Measurements from ENCODE around the gene FYN.
"Not testable (repeated sequence)": the region's sequence is repeated elsewhere in the genome, so short reads cannot be mapped to it uniquely, and the experiment has no call there.

Gene FYN

DNA sequence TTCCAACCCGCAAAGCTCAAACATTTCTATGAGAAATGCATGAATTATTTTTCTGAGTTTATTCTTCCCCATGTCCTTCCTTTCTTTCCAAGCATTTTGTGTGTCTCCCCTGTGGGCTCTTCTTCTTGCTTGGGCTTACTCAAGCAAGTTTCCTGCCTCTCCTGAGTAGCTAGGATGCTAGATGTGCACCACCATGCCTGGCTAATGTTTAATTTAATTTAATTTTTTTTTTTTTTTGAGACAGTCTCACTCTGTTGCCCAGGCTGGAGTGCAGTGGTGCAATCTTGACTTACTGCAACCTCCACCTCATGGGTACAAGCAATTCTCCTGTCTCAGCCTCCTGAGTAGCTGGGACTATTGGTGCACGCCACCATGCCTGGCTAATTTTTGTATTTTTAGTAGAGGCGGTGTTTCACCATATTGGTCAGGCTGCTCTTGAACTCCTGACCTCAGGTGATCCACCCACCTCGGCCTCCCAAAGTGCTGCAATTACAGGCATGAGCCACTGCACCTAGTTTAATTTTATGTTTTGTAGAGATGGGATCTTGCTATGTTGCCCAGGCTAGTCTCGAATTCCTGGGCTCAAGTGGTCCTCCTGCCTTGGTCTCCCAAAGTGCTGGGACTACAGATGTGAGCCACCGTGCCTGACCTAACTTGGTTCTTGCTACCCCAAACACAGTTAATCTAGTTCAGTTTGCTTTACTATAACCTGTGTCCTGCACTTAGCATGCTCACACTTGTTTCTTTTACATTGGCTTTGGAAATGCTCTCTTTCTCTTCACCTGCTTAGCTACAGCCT, 192.2 kb downstream of the FYN start:
- not testable (repeated sequence) for DNase-seq (ENCODE audit: low read depth)

DNA sequence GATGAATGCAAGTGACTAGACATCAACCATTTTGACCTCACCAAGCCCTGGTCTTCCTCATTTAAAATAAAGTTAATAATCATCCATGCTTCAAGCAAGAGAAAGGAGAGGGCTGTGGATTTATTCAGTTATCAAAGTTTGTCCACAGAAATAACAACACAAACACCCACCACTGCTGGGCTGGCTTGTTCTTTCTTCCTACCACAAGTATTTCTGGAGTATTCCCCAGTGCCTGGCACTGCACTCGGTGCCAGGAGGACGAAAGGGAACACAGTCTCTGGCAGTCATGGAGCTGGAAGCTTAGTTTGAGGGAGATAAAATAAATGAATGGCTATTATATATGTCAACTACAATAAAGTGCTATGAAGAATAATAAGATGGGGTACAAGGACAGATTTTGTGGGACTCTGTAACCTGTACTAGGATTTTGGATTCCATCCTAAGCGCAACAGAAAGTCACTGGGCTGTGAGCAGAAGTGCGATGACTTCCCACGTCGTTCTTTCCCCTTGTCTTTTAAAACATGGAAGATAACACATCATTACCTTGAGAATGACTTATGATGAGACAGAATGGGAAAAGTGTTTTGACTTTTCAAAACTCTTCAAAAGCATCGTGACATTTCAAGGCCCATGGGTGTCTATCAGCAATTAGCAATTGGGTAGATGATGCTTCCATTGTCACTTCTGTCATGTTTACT, 193.1 kb downstream of the FYN start:
- DNase-seq (ENCODE audit: low read depth): peak; percentile 74

DNA sequence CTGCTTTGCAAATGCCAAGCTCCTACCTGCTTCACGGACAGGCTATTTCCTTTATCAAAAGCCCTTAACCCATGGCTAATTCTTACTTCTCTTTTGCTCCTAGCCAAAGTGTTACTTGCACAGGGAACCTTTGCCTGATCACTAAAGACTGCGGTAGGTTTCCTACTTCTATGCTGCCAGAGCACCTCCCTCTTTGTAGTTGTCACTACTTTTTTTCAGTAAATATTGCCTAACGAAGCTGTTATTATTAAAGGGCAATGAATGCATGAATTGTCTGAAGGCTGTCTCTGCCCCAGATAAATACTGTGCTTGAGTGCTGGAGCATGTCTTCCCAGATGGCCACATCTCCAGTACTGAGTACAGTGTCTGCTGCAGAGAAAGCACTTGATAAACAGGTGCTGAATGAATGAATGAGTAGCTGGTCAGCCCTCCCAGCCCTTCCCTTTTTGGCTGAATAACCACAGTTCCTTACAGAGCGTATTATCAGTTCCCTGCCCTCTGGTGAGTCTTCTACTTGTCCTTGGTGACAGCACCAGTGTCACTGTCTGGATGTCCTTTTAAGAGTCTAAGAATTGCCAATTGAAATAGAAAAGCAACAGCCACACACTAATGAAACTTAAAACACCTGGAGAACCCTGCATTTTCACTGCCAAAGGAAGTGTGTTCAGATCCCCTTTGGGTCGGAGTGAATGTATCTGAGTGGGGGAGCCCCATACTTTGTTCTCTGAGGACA, 194.0 kb downstream of the FYN start:
- no peak for DNase-seq (ENCODE audit: low read depth)

DNA sequence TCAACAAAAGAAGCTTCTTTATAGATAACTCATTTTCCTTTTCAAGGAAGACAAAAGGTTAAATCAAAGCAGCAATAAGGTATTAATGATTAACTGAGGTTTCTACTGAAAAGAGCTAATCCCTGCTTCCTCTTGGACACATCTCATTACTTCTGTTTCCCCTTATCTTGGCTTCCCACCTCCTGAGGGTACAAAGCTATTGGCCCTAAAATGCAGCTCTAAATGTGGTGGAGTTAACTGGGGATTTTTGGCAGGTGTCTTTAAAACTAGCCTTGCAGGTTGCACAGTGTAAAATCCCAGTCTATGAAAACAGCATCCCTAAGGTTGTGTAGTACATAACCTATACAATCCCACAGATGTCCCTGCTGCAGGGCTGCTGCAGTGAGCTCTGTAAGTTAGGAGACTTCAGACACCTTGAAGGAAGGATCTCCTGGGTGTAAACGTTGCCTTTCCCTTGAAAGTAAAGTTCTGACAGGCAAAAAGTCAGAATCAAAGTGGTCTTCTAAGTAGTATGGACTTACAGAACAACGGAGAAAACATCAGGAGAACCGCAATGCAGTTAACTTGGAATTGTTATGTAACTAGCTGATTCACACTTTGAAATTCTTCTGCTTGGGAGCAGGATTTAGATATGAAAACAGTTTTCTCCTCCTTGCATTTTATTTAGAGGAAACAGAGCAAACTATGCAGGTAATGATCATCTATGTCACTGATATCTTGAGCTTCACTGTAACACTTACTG, 195.8 kb downstream of the FYN start:
- peak; percentile 35 for DNase-seq (ENCODE audit: low read depth)

DNA sequence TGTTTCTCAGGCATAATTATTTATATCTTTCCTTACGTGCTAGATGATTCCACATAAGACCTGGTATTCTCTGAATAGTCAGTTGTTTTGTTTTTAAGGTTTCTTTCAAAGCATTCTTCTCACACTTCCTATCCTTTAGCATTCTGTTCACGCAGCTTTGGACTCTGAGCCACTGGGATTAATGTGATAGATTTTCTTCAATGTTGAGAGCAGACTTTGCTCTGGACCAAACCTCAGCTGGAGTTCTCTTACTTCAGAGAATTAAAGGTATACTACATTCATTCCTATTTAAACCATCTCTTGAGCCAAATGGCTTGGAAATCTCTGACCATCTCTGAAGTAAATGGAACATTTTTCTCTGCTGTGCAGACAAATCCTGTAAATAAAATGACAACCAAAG, 196.9 kb downstream of the FYN start:
- DNase-seq (ENCODE audit: low read depth): no peak

DNA sequence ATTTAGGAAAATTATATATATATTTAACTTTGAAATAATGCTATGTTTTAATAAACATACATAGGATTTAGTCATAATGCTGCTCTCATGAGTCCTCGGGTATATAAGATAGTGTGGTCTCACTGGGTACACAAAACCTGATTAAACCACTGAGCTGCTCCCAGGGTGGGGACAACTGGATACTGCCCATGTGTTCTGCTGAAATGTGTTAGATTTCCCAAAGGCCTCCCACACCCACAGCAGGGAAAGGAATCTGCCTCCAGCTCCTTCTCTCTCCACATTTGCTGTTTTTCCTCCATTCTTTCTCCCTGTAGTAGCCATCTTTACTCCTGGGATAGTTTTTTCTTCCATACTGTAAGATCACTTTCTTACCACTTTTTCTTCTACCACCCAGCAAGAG, 198.4 kb downstream of the FYN start:
- DNase-seq (ENCODE audit: low read depth): no peak

DNA sequence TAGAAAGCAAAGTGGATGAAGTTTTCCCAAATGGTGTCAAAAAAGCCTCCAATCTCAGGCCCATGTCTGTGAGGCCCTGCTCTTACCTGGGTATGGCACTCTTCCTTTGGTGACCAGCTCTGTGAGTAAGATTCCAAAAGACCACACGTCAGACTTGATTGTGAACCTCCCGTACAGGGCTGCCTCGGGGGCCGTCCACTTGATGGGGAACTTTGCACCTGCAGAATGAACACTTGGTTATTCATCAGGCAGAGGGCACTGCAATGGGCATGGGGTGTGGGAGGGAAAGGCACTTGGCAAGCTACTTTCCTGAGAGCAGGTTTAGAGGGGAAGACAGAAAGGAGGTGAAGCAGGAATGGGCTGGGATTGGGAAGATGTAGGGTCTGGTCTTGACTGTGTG, 198.8 kb downstream of the FYN start:
- DNase-seq (ENCODE audit: low read depth): no peak

DNA sequence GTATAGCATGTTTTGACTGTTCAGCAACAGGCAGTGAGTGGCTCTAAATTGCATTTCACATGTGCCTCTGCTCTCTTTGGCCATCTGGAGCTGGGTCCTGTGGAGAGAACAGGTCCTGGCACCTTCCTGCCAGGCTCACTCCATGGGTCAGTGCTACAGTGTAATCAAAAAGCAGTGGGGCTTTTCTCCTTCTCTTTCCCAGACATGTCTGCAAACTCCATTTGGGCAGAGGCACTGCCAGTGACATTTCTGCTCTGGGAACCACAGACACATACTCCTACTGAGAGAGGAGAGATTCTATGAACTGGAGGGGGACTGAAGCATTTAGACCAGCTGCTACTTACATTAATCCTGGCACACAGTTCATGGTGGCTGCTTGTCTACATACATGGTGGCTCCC, 199.3 kb downstream of the FYN start:
- no peak for DNase-seq (ENCODE audit: low read depth)

DNA sequence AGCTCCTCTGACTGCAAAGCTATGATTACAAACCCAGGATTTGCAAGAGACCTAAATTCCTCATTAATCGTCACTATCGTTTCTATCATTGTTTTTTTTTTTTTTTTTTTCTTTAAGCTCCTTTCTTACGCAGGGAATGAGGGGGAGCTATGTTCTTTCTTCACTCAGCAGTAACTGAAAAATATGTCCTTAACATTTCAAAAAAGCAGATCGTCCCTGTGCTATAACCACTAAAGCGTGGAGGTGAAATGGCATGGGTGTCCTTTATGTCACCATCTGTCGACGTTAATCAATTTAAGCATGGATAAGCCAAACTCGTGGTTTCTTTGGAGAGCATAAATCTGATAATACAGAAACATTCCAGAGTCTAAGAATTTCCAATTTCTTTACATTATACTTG, 199.7 kb downstream of the FYN start:
- DNase-seq (ENCODE audit: low read depth): no peak

DNA sequence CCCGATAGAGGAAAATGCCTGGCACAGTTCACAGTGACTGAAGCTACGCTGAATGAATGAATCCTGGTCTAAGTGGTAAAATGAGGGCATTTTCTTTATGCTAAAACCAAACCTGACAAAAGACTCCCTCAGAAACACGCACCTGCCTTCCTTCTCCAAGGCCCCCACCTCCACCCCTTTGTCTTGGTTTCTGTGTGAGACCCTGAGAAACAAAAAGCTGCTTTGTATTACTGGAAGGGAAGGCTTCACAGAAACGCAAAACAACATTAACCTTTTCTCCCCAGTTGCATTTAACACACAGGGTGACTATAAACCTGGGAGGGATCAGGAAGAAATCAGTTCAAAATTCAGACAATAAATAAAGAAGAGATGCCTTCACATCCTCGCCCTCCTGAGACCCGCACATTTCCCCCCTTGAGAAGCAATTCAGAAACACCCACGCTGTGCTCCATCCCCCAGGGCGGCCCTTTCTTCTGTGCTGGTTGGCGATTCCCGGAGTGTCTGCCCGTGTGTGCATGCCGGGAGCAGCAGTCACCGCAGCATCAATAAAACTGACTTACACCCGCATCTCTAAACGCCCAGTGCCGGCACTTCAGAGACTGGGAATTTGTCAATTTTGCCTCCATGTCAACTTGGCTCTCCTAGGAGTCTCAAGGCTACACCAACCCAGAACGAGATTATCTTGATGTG, 200.3 kb downstream of the FYN start:
- no peak for DNase-seq (ENCODE audit: low read depth)

DNA sequence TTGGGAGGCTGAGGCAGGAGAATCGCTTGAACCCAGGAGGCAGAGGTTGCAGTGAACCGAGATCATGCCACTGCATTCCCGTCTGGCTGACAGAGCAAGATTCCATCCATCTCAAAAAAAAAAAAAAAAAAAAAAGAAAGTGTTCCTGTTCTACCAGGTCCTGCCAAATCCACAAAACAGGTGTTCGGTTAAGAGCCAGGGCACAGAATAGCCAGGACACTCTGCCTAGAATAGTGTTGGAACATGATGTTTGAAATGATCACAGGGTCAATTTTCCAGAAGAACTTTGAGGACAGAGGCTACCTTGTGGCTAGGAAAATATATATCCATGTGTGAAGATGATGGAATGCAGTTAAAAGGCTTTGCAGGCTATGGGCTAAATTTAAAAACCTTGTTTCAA, 203.9 kb downstream of the FYN start:
- DNase-seq (ENCODE audit: low read depth): no peak

DNA sequence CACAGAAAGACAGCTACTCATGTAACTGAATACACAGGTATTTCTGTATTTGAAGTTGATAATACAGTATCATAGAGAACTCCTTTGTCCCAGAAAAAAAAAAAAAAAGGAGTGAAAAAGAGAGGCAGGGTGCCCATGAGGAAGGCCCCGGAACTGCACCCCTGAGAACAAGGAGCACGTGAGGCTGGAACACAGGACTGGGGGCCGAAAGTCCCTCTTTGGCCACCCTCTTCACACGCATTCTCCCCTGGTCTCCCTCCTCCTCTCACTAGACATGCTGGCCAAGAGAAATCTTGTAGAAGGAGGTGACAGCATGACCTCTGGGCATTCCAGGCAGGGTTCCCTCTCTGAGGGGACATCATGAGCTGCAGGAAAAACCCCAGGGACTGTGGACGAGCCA, 204.8 kb downstream of the FYN start:
- no peak for DNase-seq (ENCODE audit: low read depth)

DNA sequence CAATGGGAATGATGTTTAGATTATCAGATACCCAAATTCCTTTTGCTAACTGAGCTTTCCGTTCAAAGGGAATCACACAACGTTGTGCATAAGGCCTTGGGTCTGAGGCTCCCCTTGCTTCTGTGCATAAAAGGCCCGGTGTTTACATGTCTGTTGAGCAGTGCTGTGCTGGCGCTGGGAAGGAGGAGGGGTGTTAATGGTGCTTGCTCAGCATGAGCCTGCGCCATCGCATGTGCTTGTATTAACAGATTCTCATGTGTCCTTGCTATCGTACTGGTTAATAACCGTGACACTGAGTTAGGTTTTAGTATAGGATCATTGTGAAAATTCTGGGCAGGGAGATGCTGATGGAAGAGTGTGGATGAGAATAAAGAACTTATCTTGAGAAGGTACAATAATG, 205.3 kb downstream of the FYN start:
- DNase-seq (ENCODE audit: low read depth): no peak

DNA sequence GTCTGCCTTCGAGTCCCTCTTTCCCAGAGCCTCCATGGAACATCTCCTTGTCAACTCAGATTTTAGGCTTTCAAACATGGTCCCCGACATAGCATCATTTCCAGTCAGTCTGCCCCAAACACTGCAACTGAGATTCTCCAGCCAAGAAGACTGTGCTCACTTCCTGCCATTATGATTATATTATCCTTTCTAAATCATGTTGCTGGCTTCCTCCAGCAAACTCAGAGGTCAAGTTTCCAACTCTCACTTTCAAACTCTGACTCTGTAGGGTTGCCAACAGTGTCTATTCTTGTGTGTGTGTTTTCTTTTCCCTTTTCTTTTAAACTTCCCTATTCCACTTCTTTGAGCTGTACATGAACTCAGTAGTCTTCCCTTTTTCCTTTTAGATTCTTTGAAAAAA, 206.4 kb downstream of the FYN start:
- DNase-seq (ENCODE audit: low read depth): no peak

DNA sequence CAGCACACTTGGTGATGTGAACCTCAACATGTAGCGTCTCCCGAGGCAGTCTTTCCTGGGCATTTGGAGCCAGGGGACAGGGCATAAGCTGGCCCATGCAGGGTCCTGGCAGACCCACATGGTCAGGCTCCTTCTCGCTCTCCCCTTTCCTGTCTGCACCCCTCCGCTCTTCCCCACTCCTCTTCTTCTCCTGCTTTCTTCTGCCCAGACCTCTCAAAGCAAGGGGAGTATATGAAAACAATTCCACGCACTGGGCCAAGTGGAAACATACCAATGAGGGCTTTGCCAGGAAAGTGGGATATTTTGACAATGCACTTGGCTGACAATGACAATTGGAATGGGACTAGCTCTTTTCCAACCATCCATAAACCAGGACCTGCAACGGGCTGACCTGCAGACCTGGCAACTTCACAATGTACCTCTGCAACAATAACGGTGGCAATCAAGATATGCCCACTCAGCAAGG, 208.7 kb downstream of the FYN start:
- DNase-seq (ENCODE audit: low read depth): no peak

DNA sequence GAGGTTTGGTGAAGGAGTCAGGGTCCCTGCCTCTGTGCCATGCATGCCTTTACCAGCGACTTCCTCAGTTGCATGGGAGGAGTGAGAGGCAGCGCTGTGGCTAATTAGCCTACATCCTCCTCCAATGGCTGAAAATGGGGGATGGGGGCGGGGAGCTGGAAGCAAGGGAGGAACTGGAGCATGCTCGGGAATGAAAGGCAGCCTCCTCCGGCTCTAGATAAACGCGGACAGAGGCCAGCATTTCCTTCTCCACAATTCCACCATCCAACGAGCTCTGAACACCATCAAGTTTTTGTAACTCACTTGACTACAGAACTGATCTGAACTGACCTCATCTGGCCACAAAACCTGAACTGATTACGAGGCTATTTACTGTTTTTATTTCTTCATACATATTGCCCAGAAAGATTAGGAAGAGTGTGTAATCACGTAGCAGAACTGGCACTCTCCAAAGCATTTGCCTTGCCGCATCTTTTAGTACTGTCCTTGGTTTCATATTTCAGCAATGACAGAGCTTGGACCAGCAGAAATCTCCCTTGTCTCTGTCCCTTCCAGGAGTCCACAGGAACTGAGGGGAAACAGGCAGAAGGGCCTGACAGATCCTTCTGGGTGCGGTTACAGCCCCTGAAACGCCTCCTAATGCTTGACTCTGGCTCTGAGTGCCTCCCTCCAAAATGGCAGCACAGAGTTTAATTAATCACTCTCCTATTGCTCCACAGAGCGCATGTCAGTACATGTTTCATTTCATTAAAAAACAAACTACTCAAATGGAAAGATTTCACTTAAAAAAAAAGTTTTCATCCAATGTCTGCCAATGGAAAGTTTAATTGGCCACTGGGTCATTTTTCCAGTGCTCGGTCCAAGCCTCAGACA, 209.3 kb downstream of the FYN start:
- peak; percentile 89 for DNase-seq (ENCODE audit: low read depth)

DNA sequence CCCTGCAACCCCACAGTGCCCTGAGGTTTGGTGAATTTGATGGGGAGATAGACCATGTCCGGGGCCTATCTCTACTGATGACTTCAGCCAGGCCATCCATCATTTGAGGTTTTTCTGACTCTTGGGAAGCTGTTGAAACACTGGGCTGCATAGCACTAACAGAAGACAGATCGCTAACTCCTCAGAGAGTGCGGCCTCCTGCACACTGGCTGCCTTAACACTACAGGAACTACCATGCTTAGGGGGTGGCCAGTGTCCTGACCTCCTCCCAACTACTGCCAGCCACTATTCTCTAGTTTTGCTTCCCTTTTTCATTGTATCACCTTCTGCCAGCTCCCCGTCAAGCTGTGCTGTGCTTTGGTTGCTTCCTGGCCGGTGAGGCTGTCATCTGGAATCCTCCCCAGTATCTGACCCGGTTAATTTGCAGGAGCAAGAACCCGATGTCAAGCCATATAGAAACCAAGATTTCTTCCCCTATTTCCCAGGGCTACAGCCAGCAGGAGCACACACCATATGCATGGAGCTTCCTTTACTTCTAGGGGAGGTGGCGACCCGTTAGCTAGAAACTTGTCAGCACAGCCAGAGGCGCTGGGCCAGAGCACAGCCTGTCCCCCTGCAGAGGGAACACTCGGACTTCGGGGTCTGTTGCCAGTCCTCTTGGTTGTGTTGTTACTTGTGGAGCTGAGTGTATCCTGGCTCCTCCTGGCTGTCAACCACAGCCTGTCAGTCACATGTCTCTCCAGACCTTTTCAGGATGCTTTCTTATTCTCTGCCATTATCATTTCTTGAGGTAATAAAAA, 210.3 kb downstream of the FYN start:
- DNase-seq (ENCODE audit: low read depth): peak; percentile 88

DNA sequence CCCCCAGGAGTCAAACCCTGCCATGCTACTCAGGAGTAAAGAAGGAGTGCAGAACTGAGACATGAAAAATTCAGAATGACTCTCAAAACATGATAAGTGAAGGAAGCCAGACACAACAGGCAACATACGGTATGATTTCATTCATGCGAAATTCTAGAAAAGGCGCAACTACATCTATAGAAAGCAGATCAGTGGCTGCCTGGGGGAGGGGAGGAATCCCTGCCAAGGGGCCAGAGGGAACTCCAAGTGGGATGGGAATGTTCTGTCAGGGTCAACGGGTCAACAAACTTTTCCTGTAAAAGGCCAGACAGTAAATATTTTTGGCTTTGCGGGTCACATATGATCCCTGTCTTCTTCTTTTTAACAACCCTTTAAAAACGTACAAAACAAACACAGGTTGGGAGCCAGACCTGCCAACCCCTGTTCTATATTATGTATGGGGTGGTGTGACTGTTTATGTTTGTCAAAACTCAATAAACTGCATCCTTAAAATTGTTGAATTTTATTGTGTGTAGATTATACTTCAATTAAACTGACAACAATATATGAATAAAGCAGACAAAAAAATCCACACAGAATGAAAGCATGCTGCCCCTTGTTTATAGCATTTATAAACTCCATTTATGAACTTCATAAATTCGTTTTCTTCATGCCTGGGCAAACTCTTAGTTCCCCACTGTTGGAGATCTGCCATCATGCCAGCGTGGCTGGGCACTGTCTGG, 211.0 kb downstream of the FYN start:
- DNase-seq (ENCODE audit: low read depth): peak; percentile 47

DNA sequence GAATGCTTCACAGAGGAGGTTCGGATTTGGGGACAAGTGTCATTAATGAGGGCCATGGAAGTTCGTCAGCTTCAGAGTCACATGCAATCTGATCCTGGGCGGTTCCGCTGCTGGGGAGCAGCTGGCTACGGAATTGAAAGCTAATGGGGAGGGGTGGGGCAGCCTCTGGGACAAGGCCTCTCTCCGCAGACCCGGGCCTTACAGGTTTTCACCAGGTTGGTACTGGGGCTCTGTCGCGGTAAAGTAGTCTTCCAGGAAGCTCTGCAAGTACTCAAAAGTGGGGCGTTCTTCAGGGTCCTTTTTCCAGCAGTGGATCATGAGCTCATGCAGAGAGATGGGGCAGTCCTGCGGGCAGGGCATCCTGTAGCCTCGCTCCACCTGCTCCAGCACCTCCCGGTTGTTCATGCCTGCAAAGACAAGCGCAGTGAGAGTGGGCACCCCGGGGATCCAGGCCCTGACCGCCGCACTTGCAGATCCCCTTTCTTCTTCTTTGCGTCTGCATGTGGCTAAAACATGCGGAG, 211.7 kb downstream of the FYN start:
- DNase-seq (ENCODE audit: low read depth): no peak

Measured in amniotic epithelial cell (primary cell).